ENCODE results near the gene CHPT1. TPM values are rescaled to one million over a fixed set of nuclear protein-coding genes. Genes with fewer than 3 reads are reported as not detected.

Gene CHPT1
- total and polyA plus RNA-seq, 2 of the 13 experiments (the other 11 are each of a cell fraction or from before 2014, with no cell fraction given): 117 to 178 TPM

DNA sequence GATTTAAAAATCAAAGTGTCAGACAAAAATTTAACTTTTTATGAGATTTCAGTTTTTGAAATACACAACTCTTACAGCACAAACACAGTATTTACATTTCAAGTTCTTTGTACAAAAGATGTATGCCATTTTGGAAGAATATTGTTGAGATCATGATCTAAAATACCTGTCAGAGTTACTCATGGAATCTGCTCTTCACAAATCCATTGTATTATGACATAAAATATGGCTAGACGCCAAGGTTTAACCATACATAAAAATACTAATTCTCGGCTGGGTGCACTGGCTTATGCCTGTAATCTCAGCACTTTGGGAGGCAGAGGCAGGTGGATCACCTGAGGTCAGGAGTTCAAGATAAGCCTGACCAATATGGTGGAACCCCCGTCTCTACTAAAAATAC is 48.0 kb downstream of the CHPT1 start:
- intact Hi-C loops (cut with micrococcal nuclease; ENCODE audit: unreplicated experiment): no loop called here
- CTCF ChIA-PET (ENCODE audit: low intra/inter-chr PET ratio, low total read pairs): no interaction called here
- TF ChIP-seq MED13 (CRISPR knock-in tag; IDR thresholded peaks at IDR 0.05) (no peak), BRCA1 (CRISPR knock-in tag; IDR thresholded peaks at IDR 0.05) (no peak), JUND (CRISPR knock-in tag; IDR thresholded peaks at IDR 0.05) (no peak), HNRNPL (IDR thresholded peaks at IDR 0.05; ENCODE audit: low read depth, low read length) (no peak), MEF2D (CRISPR knock-in tag; IDR thresholded peaks at IDR 0.05) (no peak), KMT2A (CRISPR knock-in tag; IDR thresholded peaks at IDR 0.05) (no peak), ELF1 (CRISPR knock-in tag; IDR thresholded peaks at IDR 0.05) (no peak)
- TF ChIP-seq, protein P1, sequence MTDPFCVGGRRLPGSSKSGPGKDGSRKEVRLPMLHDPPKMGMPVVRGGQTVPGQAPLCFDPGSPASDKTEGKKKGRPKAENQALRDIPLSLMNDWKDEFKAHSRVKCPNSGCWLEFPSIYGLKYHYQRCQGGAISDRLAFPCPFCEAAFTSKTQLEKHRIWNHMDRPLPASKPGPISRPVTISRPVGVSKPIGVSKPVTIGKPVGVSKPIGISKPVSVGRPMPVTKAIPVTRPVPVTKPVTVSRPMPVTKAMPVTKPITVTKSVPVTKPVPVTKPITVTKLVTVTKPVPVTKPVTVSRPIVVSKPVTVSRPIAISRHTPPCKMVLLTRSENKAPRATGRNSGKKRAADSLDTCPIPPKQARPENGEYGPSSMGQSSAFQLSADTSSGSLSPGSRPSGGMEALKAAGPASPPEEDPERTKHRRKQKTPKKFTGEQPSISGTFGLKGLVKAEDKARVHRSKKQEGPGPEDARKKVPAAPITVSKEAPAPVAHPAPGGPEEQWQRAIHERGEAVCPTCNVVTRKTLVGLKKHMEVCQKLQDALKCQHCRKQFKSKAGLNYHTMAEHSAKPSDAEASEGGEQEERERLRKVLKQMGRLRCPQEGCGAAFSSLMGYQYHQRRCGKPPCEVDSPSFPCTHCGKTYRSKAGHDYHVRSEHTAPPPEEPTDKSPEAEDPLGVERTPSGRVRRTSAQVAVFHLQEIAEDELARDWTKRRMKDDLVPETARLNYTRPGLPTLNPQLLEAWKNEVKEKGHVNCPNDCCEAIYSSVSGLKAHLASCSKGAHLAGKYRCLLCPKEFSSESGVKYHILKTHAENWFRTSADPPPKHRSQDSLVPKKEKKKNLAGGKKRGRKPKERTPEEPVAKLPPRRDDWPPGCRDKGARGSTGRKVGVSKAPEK (CRISPR knock-in tag; IDR thresholded peaks at IDR 0.05; ENCODE audit: borderline replicate concordance): no peak
- TF ChIP-seq, protein P2, sequence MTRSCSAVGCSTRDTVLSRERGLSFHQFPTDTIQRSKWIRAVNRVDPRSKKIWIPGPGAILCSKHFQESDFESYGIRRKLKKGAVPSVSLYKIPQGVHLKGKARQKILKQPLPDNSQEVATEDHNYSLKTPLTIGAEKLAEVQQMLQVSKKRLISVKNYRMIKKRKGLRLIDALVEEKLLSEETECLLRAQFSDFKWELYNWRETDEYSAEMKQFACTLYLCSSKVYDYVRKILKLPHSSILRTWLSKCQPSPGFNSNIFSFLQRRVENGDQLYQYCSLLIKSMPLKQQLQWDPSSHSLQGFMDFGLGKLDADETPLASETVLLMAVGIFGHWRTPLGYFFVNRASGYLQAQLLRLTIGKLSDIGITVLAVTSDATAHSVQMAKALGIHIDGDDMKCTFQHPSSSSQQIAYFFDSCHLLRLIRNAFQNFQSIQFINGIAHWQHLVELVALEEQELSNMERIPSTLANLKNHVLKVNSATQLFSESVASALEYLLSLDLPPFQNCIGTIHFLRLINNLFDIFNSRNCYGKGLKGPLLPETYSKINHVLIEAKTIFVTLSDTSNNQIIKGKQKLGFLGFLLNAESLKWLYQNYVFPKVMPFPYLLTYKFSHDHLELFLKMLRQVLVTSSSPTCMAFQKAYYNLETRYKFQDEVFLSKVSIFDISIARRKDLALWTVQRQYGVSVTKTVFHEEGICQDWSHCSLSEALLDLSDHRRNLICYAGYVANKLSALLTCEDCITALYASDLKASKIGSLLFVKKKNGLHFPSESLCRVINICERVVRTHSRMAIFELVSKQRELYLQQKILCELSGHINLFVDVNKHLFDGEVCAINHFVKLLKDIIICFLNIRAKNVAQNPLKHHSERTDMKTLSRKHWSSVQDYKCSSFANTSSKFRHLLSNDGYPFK (CRISPR knock-in tag; IDR thresholded peaks at IDR 0.05; ENCODE audit: borderline replicate concordance): no peak
- TF ChIP-seq, protein P3, sequence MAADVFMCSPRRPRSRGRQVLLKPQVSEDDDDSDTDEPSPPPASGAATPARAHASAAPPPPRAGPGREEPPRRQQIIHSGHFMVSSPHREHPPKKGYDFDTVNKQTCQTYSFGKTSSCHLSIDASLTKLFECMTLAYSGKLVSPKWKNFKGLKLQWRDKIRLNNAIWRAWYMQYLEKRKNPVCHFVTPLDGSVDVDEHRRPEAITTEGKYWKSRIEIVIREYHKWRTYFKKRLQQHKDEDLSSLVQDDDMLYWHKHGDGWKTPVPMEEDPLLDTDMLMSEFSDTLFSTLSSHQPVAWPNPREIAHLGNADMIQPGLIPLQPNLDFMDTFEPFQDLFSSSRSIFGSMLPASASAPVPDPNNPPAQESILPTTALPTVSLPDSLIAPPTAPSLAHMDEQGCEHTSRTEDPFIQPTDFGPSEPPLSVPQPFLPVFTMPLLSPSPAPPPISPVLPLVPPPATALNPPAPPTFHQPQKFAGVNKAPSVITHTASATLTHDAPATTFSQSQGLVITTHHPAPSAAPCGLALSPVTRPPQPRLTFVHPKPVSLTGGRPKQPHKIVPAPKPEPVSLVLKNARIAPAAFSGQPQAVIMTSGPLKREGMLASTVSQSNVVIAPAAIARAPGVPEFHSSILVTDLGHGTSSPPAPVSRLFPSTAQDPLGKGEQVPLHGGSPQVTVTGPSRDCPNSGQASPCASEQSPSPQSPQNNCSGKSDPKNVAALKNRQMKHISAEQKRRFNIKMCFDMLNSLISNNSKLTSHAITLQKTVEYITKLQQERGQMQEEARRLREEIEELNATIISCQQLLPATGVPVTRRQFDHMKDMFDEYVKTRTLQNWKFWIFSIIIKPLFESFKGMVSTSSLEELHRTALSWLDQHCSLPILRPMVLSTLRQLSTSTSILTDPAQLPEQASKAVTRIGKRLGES (CRISPR knock-in tag; IDR thresholded peaks at IDR 0.05; ENCODE audit: borderline replicate concordance): no peak
- TF ChIP-seq, protein P4, sequence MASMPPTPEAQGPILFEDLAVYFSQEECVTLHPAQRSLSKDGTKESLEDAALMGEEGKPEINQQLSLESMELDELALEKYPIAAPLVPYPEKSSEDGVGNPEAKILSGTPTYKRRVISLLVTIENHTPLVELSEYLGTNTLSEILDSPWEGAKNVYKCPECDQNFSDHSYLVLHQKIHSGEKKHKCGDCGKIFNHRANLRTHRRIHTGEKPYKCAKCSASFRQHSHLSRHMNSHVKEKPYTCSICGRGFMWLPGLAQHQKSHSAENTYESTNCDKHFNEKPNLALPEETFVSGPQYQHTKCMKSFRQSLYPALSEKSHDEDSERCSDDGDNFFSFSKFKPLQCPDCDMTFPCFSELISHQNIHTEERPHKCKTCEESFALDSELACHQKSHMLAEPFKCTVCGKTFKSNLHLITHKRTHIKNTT (CRISPR knock-in tag; IDR thresholded peaks at IDR 0.05): no peak
- TF ChIP-seq, protein P5, sequence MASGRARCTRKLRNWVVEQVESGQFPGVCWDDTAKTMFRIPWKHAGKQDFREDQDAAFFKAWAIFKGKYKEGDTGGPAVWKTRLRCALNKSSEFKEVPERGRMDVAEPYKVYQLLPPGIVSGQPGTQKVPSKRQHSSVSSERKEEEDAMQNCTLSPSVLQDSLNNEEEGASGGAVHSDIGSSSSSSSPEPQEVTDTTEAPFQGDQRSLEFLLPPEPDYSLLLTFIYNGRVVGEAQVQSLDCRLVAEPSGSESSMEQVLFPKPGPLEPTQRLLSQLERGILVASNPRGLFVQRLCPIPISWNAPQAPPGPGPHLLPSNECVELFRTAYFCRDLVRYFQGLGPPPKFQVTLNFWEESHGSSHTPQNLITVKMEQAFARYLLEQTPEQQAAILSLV (CRISPR knock-in tag; IDR thresholded peaks at IDR 0.05; ENCODE audit: borderline replicate concordance): no peak

More for the DNA sequence above, 48.0 kb downstream of the CHPT1 start:
- H3K27me3 ChIP-seq (ENCODE audit: control insufficient read depth in 1 of 2, insufficient read depth in 2 of 2, low read length in 2 of 2): no peaks in the 10 kb centered on the region
- H3K36me3 ChIP-seq (replicated peaks in 1 of 2; ENCODE audit: control insufficient read depth in 1 of 2, insufficient read depth in 2 of 2, low read length in 2 of 2): peaks cover 15 to 49% of the 10 kb centered on the region in 2 experiments
- no peaks in the 10 kb centered on the region for H3K9me3 ChIP-seq (ENCODE audit: low read length)
- H3K4me2 ChIP-seq (ENCODE audit: low read depth, low read length): no peak overlapping the region
- no peak overlapping the region for H3K9ac ChIP-seq (ENCODE audit: insufficient read depth, low read depth, low read length)
- in situ Hi-C loops (cut with HindIII; ENCODE audit: extremely low pct_ligation_motif_present, low pct_unique_long_range_greater_than_20kb): no loop called here
- ATAC-seq: no peak
- BruUV-seq (replicated peaks): no TSS peak
- no peak for FAIRE-seq
- no peaks in the 10 kb centered on the region for H3K79me2 ChIP-seq (ENCODE audit: insufficient read depth, low read length)
- H3K4me3 ChIP-seq (replicated peaks in 1 of 3; ENCODE audit: insufficient read depth in 1 of 3, low read depth in 2 of 3, low read length in 3 of 3): no peak overlapping the region
- no peak overlapping the region for H3K27ac ChIP-seq (ENCODE audit: extremely low read length, insufficient read depth, low read length)
- no peaks in the 10 kb centered on the region for H4K20me1 ChIP-seq (ENCODE audit: insufficient read depth, low read length)
- no peak for DNase-seq (ENCODE audit: low spot score)
- peaks cover 5% of the 10 kb centered on the region; the same call in 1 of the 2 replicates for H3K4me1 ChIP-seq (ENCODE audit: insufficient read depth, low read length)
- POLR2A ChIA-PET: no interaction called here
- no peak overlapping the region for H2AFZ ChIP-seq (ENCODE audit: low read length)
- WGBS (ENCODE audit: low lambda C conversion rate): 100% methylated on average over 3 of the region's 3 CpGs
